Measurements from ENCODE around the gene PLXNA4. TPM values are rescaled to one million over a fixed set of nuclear protein-coding genes. Genes with fewer than 3 reads are reported as not detected.

The PLXNA4 gene
- total RNA-seq, 1 donor from 2014 or later: 13.6 TPM

- Mint-ChIP-seq H3K4me1 (ENCODE audit: unreplicated experiment) (peaks cover 22% of the 10 kb centered on the region), H3K36me3 (no peaks in the 10 kb centered on the region), H3K9me3 (no peaks in the 10 kb centered on the region), H3K27me3 (peaks cover 15% of the 10 kb centered on the region), H3K4me3 (no peak overlapping the region), H3K27ac (no peak overlapping the region)
- no peak for TF ChIP-seq CTCF (conservative IDR thresholded peaks at IDR 0.05)
- no peak for DNase-seq (ENCODE audit: extremely low spot score, unreplicated experiment)
These were observed 66.6 kb downstream of the PLXNA4 start for GRCh38 chr7:132509643-132510042.

GRCh38 chr7:132508724-132509353, 67.4 kb downstream of the PLXNA4 start:
- Mint-ChIP-seq H3K36me3 (no peaks in the 10 kb centered on the region), H3K27me3 (peaks cover 15% of the 10 kb centered on the region), H3K4me1 (ENCODE audit: unreplicated experiment) (peaks cover 24% of the 10 kb centered on the region), H3K27ac (no peak overlapping the region), H3K9me3 (no peaks in the 10 kb centered on the region), H3K4me3 (no peak overlapping the region)
- DNase-seq (ENCODE audit: extremely low spot score, unreplicated experiment): no peak
- TF ChIP-seq CTCF (conservative IDR thresholded peaks at IDR 0.05): no peak

GRCh38 chr7:132504852-132505251, 71.4 kb downstream of the PLXNA4 start:
- Mint-ChIP-seq H3K4me3 (no peak overlapping the region), H3K27ac (no peak overlapping the region), H3K4me1 (ENCODE audit: unreplicated experiment) (peaks cover 25% of the 10 kb centered on the region), H3K9me3 (no peaks in the 10 kb centered on the region), H3K27me3 (peaks cover 10% of the 10 kb centered on the region), H3K36me3 (no peaks in the 10 kb centered on the region)
- no peak for DNase-seq (ENCODE audit: extremely low spot score, unreplicated experiment)
- no peak for TF ChIP-seq CTCF (conservative IDR thresholded peaks at IDR 0.05)

- DNase-seq (ENCODE audit: extremely low spot score, unreplicated experiment): no peak
- no peak for TF ChIP-seq CTCF (conservative IDR thresholded peaks at IDR 0.05)
- Mint-ChIP-seq H3K27ac (no peak overlapping the region), H3K36me3 (no peaks in the 10 kb centered on the region), H3K4me3 (no peak overlapping the region), H3K9me3 (no peaks in the 10 kb centered on the region), H3K27me3 (peaks cover 10% of the 10 kb centered on the region), H3K4me1 (ENCODE audit: unreplicated experiment) (peaks cover 22% of the 10 kb centered on the region)
These were observed 72.2 kb downstream of the PLXNA4 start for GRCh38 chr7:132504071-132504470.

GRCh38 chr7:132503415-132503814, 72.9 kb downstream of the PLXNA4 start:
- H3K27ac Mint-ChIP-seq: no peak overlapping the region
- no peak for TF ChIP-seq CTCF (conservative IDR thresholded peaks at IDR 0.05)

More at GRCh38 chr7:132503415-132503814, 72.9 kb downstream of the PLXNA4 start:
- H3K36me3 Mint-ChIP-seq: no peaks in the 10 kb centered on the region
- H3K4me3 Mint-ChIP-seq: no peak overlapping the region
- H3K4me1 Mint-ChIP-seq (ENCODE audit: unreplicated experiment): peaks cover 22% of the 10 kb centered on the region
- H3K9me3 Mint-ChIP-seq: no peaks in the 10 kb centered on the region
- peaks cover 10% of the 10 kb centered on the region for H3K27me3 Mint-ChIP-seq
- DNase-seq (ENCODE audit: extremely low spot score, unreplicated experiment): no peak

All from type B pancreatic cell (in vitro differentiated cells).